HTR-8/SVneo (cell line): ENCODE data around the gene TRDMT1.

Source experiments
- DNase-seq: peaks from one replicate; pipeline ENCODE4 v3.0.0; 2011; ENCODE audit warnings: low spot score, mixed read lengths; ENCODE audit not compliant: insufficient read length
- FAIRE-seq: peaks from 2 replicates; lab custom pipeline; 2011; peaks lifted over from hg19 to GRCh38; lab: Jason Lieb, UNC

Gene TRDMT1

GRCh38 chr10:17181110-17181509, 20.4 kb downstream of the TRDMT1 start:
- DNase-seq, result no peak
- no peak for FAIRE-seq

DNA sequence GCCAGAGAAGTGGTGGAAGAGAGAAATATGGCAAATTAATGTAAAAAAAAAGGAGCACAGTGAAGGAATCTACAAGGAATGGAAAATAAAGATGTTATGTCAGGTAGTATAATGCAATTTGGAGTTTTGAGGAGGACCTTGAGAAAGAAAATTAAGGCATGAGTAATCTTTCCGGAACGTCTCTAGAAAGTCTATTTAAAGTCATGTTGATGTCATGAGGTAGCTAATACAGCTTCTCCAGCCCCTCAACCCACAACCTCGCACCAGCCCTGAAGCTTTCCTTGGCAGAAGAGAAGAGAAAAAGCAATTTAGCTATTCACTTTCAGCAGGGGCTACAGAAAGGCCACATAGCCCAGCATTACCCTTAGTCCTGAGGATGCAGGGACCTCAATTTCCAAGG, 22.5 kb downstream of the TRDMT1 start:
- FAIRE-seq (no peak), DNase-seq (no peak)

- no peak for FAIRE-seq
- DNase-seq, result no peak
Measured at GRCh38 chr10:17178006-17178405, 23.5 kb downstream of the TRDMT1 start.

DNA sequence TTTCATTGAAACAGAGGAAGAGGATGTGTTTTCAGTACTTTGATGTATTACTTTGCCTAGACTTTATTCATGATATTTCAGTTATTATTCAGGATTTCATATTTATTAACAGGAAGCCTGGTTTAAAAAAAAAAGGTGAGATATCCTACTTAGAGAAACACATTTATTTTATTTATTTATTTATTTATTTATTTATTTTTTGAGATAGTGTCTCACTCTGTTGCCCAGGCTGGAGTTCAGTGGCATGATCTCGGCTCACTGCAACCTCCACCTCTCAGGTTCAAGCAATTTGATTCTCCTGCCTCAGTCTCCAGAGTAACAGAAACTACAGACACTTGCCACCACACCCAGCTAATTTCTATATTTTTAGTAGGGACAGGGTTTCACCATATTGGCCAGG, 24.5 kb downstream of the TRDMT1 start:
- DNase-seq (no peak), FAIRE-seq (no peak)

GRCh38 chr10:17176091-17176490, 25.4 kb downstream of the TRDMT1 start:
- DNase-seq (no peak), FAIRE-seq (no peak)

DNA sequence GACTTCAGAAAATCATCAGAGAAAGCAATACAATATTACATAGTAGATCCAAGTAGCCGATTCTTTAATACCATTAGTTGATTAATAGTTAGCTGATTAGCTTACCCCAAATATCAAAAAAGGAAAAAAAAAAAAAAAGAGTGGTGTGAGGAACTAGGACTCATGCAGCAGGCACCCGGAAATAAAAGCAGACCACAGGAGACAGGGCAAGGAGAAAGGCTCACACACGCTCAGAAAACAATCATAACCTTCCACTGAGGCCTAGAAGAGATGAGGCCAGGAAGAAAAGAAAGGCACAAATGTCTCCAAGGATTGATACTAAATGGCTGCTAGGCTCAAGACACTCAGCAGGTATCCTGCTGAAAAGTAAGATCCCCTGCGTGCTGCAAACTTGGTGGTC, 25.9 kb downstream of the TRDMT1 start:
- no peak for FAIRE-seq
- no peak for DNase-seq

GRCh38 chr10:17174626-17175025, 26.8 kb downstream of the TRDMT1 start:
- DNase-seq (no peak), FAIRE-seq (no peak)

- DNase-seq (no peak), FAIRE-seq (no peak)
Measured at GRCh38 chr10:17171141-17171641, 30.3 kb downstream of the TRDMT1 start.

GRCh38 chr10:17169803-17170202, 31.7 kb downstream of the TRDMT1 start:
- DNase-seq (no peak), FAIRE-seq (no peak)

DNA sequence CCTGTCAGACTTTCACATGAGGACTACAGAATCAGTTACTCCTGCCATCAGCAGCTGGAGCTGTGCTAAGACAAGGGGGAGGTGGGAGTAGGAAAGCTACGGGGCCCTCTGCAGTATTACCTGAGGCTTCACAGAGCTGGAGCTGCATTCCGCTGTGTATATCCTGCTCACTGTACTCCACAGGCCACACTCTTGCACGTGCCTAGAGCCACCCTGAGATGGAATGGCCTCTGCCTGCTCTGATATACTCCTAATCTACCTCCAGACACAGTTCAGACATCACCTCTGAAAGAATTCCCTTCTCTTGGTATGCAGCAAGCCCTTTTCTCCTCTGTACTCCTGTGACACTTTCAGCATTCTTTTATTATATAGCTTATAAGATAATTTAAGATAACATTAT, 34.8 kb downstream of the TRDMT1 start:
- FAIRE-seq (no peak), DNase-seq (no peak)

- FAIRE-seq (no peak), DNase-seq (no peak)
Measured at GRCh38 chr10:17162828-17163227, 38.6 kb downstream of the TRDMT1 start.

DNA sequence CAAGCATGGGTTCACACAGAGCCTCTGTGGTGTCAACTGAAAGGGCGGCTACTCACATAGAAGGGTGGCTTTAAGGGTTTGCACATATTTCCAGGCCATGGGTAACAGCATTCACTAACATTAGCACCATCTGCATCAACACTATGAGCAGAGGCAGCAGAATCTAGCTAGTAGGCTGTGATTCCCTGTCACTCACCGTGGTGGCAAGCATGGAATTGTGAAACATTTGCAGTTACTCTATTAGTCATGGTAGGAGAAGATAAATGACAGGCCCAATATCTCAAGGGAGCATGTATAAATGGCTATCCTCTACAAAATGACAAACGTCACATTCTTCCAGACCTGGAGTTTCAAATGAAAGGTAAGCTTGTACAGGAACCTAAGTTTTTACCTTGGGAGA, 39.7 kb downstream of the TRDMT1 start:
- FAIRE-seq, result peak; percentile 26
- DNase-seq, result no peak

DNA sequence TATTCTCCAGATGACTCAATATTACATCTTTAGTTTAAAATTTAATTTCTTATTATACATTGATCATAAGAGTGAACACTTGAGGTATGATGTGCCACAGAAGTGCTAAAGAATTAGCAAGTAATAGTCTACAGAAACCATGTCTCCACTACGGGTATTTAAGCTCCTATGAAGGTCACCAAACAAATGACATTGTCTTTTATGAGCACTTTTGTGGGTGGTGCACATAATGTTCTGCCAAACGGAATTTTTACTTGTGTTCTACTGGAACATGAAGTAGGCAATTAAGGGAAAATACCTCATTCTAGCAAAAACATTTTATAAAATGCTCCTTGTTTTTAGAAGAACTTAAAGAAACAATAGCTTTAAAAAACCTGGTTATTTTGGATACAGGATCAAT, 44.4 kb downstream of the TRDMT1 start:
- DNase-seq, result no peak
- no peak for FAIRE-seq

- FAIRE-seq (no peak), DNase-seq (no peak)
Measured at GRCh38 chr10:17155826-17156225, 45.6 kb downstream of the TRDMT1 start.

GRCh38 chr10:17154116-17154515, 47.4 kb downstream of the TRDMT1 start:
- no peak for FAIRE-seq
- no peak for DNase-seq

DNA sequence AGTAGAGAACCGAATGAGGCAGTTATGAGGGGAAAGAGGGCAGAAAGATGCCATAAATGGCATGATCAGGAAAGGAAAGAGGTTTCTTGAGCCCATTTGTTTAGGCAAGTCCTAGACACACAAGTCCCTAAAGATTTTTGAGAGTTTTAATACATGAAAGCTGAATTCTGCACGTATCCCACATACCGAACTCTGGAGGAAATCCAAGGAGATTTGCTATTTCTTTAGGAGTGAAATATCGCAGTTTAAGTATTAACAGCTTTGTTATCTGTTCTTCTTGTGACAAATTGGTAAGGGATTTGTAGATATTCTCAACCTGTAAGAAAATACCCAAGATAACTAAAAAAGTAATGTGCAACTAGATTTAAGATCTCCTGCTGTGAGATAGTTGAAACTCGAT, 48.2 kb downstream of the TRDMT1 start:
- FAIRE-seq, result no peak
- no peak for DNase-seq

DNA sequence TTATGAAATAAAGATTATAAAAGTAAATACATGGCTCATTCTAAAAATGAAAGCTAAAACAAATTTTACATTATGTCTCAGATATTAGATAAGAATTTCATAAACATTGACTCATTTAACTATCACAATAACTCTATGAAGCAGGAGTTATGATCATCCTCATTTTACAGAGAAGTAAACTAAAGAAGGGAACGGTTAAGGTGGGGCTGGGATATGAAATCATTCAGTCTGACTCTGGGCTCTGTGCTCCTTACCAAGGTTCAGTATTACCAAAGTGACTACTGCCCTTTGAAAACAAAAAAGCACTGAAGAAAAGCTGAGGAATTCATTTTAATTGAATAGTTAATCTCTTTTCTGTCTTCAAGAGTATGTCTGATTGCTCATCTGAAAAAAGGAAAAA, 49.8 kb downstream of the TRDMT1 start:
- no peak for FAIRE-seq

DNA sequence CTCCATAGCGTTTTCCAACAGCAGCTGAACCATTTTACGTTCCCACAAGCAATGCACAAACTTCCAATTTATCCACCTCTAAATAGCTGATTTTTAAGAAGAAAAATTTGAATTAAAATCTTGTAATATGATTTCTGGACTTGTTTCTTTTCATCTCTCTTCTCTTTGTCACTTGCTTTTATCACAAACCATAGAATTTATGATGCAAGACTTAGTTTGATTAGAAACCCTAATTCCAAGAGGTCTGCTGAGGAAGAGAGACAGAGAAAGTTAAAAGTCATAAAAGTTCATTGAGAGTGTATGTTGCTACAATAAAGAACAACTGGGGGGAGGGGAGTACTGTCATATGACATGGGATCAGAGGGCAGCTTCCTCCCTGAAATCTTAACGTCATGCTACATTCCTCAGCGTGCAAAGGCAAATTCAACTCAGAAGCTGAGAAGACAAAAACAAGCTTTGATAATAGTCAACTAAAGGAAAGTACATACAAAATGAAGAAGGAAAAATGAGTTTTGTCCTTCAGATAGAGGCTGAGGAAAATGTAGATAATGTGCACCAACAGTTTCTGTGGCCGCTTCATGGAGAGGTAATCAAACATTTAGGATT, 53.5 kb downstream of the TRDMT1 start:
- FAIRE-seq, result no peak

More for the DNA sequence above, 49.8 kb downstream of the TRDMT1 start:
- no peak for DNase-seq

GRCh38 chr10:17146892-17147291, 54.6 kb downstream of the TRDMT1 start:
- FAIRE-seq (no peak), DNase-seq (no peak)

More for the DNA sequence above, 53.5 kb downstream of the TRDMT1 start:
- no peak for DNase-seq

GRCh38 chr10:17145239-17145638, 56.2 kb downstream of the TRDMT1 start:
- FAIRE-seq, result no peak
- DNase-seq, result no peak

DNA sequence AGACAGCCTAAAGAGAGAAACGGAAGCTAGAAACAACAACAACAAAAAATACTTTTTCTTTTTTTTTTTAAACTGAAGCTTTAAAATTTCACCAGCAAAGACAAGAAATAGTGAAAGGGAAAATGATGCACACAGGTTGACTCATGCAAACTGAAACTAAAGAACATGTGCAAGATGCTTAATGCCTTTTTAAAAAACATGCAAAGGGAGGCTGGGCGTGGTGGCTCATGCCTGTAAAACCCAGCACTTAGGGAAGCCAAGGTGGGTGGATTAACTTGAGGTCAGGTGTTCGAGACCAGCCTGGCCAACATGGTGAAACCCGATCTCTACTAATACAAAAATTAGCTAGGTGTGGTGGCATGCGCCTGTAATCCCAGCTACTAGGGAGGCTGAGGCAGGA, 56.7 kb downstream of the TRDMT1 start:
- DNase-seq (no peak), FAIRE-seq (no peak)

DNA sequence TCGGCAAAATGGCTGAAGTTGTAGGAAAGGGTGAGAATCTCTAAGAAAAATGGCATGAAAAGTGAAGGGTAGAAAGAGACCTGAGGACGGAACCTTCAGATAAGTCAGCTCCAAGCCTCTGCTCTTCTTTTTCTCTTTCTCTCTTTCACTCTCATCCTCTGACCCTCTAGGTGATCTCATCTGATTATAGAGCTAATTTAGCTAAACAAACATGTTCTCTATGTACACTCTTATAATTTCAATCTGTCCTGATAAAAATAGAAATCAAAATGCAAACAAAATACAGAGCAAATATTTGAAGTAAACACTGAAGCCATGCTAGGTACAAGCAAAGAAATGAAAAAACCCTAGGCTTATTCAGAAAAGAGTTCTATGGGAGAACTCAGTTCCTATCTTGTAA, 57.4 kb downstream of the TRDMT1 start:
- FAIRE-seq, result no peak

More for the DNA sequence above, 57.4 kb downstream of the TRDMT1 start:
- DNase-seq, result no peak
